Neural cell (in vitro differentiated cells): ENCODE results near the gene GRIA2. TPM values are rescaled to one million over a fixed set of nuclear protein-coding genes. Genes with fewer than 3 reads are reported as not detected.

ENCODE experiments used
- H2AFZ ChIP-seq: fragments of 200-600, 300-800 bp; sonication (generic), shearing (Covaris generic); 2 replicates; pipeline ENCODE4 v1.6.0; 2014; ENCODE audit warnings: low read depth, mild to moderate bottlenecking, antibody characterized with exemption, low read length, moderate library complexity
- H3F3A ChIP-seq: fragments of 200-600 bp; shearing (Covaris generic); 2 replicates; pipeline ENCODE4 v1.6.1; 2016; ENCODE audit warnings: mild to moderate bottlenecking, moderate library complexity, mixed read lengths, antibody characterized with exemption, low read length; ENCODE audit not compliant: insufficient read depth, poor library complexity, severe bottlenecking
- H3K27ac ChIP-seq: fragments of 200-600, 300-800 bp; sonication (generic), shearing (Covaris generic); 2 replicates; pipeline ENCODE4 v1.5.1; 2014; ENCODE audit warnings: mild to moderate bottlenecking, low read length, moderate library complexity
- H3K27me3 ChIP-seq: fragments of 300-800, 200-600 bp; sonication (generic), shearing (Covaris generic); 2 replicates; pipeline ENCODE4 v1.6.0; 2014; ENCODE audit warnings: mild to moderate bottlenecking, low read depth, low read length, moderate library complexity; ENCODE audit not compliant: insufficient read depth
- H3K36me3 ChIP-seq: fragments of 300-800, 200-600 bp; sonication (generic), shearing (Covaris generic); 2 replicates; pipeline ENCODE4 v1.5.1; 2014; ENCODE audit warnings: mild to moderate bottlenecking, antibody characterized with exemption, low read length, moderate library complexity; ENCODE audit not compliant: insufficient read depth
- H3K4me2 ChIP-seq: fragments of 300-800, 200-600 bp; sonication (generic), shearing (Covaris generic); 2 replicates; pipeline ENCODE4 v1.6.0; 2014; ENCODE audit warnings: mild to moderate bottlenecking, low read length
- H3K4me3 ChIP-seq: fragments of 300-800, 200-600 bp; sonication (generic), shearing (Covaris generic); 2 replicates; pipeline ENCODE4 v1.5.1; 2014; ENCODE audit warnings: mild to moderate bottlenecking, low read length, moderate library complexity
- H3K79me2 ChIP-seq: fragments of 200-600 bp; shearing (Covaris generic); replicated peaks from 2 replicates; pipeline ENCODE4 v1.6.0; 2014; ENCODE audit warnings: mild to moderate bottlenecking, low read length, moderate library complexity; ENCODE audit not compliant: insufficient read depth
- H3K9ac ChIP-seq: fragments of 300-800, 200-600 bp; sonication (generic), shearing (Covaris generic); 2 replicates; pipeline ENCODE4 v1.6.1; 2016; ENCODE audit warnings: mild to moderate bottlenecking, low read length, mixed read lengths
- H3K9me2 ChIP-seq: fragments of 200-600 bp; shearing (Covaris generic); 2 replicates; pipeline ENCODE4 v1.6.1; 2016; ENCODE audit warnings: mild to moderate bottlenecking, low read length, mixed read lengths; ENCODE audit not compliant: insufficient read depth
- H3K9me3 ChIP-seq: fragments of 200-600, 300-800 bp; sonication (generic), shearing (Covaris generic); 2 replicates; pipeline ENCODE4 v1.6.1; 2016; ENCODE audit warnings: mild to moderate bottlenecking, mixed run types, low read length, moderate library complexity, mixed read lengths
- H4K20me1 ChIP-seq: fragments of 200-600 bp; shearing (Covaris generic); 2 replicates; pipeline ENCODE4 v1.6.1; 2016; ENCODE audit warnings: mild to moderate bottlenecking, mixed run types; ENCODE audit not compliant: insufficient read depth
- EP300 ChIP-seq: fragments of 450-650 bp; conservative IDR thresholded peaks from 2 replicates; pipeline ENCODE4 v1.6.1; 2014; ENCODE audit warnings: antibody characterized with exemption, mild to moderate bottlenecking, moderate library complexity; ENCODE audit not compliant: poor library complexity, severe bottlenecking
- EZH2 ChIP-seq: fragments of 200-600, 300-800 bp; shearing (Covaris generic), sonication (generic); IDR thresholded peaks from 2 replicates; pipeline ENCODE4 v1.6.1; 2014; ENCODE audit warnings: antibody characterized with exemption, low read length, borderline replicate concordance, mild to moderate bottlenecking; ENCODE audit not compliant: insufficient read depth, poor library complexity, severe bottlenecking
- MXI1 ChIP-seq: fragments of 450-650 bp; conservative IDR thresholded peaks from 2 replicates; pipeline ENCODE4 v1.6.1; 2014; ENCODE audit warnings: antibody characterized with exemption, mild to moderate bottlenecking; ENCODE audit not compliant: poor library complexity, severe bottlenecking
- POLR2AphosphoS5 ChIP-seq: IDR thresholded peaks from 2 replicates; pipeline ENCODE4 v1.6.1; 2012
- RAD21 ChIP-seq: fragments of 450-650 bp; conservative IDR thresholded peaks from 2 replicates; pipeline ENCODE4 v1.6.1; 2014; ENCODE audit warnings: antibody characterized with exemption, mild to moderate bottlenecking, moderate library complexity
- SMC3 ChIP-seq: fragments of 450-650 bp; conservative IDR thresholded peaks from 2 replicates; pipeline ENCODE4 v1.6.1; 2014; ENCODE audit warnings: antibody characterized with exemption, mild to moderate bottlenecking, moderate library complexity; ENCODE audit not compliant: poor library complexity
- TAF1 ChIP-seq: IDR thresholded peaks from 2 replicates; pipeline ENCODE4 v1.6.1; 2012; ENCODE audit warnings: low read depth
- polyA plus RNA-seq: library from polyadenylated mRNA; depleted of rRNA; stranded (reverse); fragments of >200 nt; gene quantifications from 2 replicates; pipeline ENCODE4 v1.2.3, GENCODE V29; 2014
- TF ChIP-seq, protein P1 (sequence below): IDR thresholded peaks from 2 replicates; pipeline ENCODE4 v1.6.1; 2012; ENCODE audit warnings: borderline replicate concordance
- TF ChIP-seq, protein P2 (sequence below): fragments of 450-650 bp; IDR thresholded peaks from 2 replicates; pipeline ENCODE4 v1.5.1; 2014; ENCODE audit warnings: antibody characterized with exemption, mild to moderate bottlenecking, moderate library complexity; ENCODE audit not compliant: poor library complexity, severe bottlenecking

GRIA2 gene
- polyA plus RNA-seq, 1 donor from 2014 or later, result 823 TPM

DNA sequence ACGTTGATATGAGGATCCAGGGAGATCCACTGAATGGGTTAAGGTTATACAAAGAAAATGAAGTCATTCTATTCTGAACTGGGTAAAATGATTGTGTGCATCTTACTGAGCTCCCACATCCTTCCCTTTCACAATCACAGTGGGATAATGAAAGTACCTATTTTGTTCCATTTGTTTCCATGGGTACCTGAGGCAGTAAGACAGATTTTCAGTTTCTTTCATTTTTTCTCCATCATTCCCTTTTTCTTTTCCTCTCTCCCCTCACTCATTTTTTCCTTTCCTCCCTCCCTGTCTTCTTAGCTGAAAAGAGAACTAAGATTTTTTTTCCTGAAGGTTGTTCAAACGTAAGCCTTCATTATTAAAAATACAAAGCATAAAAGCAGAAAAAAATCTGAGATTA, 4.6 kb downstream of the GRIA2 start:
- peaks cover 10% of the 10 kb centered on the region for H3F3A ChIP-seq
- H3K9me2 ChIP-seq, result no peaks in the 10 kb centered on the region
- no peaks in the 10 kb centered on the region for H3K27me3 ChIP-seq
- peaks cover 95% of the 10 kb centered on the region for H3K79me2 ChIP-seq
- no peak overlapping the region for H2AFZ ChIP-seq
- peak overlapping the region; percentile 94 for H3K4me2 ChIP-seq
- no peak for TF ChIP-seq MXI1
- peak; percentile 77 for TF ChIP-seq POLR2AphosphoS5
- no peak for TF ChIP-seq EZH2
- TF ChIP-seq RAD21, result peak; percentile 31
- no peak for TF ChIP-seq TAF1
- TF ChIP-seq, protein P1, sequence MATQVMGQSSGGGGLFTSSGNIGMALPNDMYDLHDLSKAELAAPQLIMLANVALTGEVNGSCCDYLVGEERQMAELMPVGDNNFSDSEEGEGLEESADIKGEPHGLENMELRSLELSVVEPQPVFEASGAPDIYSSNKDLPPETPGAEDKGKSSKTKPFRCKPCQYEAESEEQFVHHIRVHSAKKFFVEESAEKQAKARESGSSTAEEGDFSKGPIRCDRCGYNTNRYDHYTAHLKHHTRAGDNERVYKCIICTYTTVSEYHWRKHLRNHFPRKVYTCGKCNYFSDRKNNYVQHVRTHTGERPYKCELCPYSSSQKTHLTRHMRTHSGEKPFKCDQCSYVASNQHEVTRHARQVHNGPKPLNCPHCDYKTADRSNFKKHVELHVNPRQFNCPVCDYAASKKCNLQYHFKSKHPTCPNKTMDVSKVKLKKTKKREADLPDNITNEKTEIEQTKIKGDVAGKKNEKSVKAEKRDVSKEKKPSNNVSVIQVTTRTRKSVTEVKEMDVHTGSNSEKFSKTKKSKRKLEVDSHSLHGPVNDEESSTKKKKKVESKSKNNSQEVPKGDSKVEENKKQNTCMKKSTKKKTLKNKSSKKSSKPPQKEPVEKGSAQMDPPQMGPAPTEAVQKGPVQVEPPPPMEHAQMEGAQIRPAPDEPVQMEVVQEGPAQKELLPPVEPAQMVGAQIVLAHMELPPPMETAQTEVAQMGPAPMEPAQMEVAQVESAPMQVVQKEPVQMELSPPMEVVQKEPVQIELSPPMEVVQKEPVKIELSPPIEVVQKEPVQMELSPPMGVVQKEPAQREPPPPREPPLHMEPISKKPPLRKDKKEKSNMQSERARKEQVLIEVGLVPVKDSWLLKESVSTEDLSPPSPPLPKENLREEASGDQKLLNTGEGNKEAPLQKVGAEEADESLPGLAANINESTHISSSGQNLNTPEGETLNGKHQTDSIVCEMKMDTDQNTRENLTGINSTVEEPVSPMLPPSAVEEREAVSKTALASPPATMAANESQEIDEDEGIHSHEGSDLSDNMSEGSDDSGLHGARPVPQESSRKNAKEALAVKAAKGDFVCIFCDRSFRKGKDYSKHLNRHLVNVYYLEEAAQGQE, result peak; percentile 85
- TF ChIP-seq SMC3, result no peak
- peak; percentile 72 for TF ChIP-seq EP300
- TF ChIP-seq, protein P2, sequence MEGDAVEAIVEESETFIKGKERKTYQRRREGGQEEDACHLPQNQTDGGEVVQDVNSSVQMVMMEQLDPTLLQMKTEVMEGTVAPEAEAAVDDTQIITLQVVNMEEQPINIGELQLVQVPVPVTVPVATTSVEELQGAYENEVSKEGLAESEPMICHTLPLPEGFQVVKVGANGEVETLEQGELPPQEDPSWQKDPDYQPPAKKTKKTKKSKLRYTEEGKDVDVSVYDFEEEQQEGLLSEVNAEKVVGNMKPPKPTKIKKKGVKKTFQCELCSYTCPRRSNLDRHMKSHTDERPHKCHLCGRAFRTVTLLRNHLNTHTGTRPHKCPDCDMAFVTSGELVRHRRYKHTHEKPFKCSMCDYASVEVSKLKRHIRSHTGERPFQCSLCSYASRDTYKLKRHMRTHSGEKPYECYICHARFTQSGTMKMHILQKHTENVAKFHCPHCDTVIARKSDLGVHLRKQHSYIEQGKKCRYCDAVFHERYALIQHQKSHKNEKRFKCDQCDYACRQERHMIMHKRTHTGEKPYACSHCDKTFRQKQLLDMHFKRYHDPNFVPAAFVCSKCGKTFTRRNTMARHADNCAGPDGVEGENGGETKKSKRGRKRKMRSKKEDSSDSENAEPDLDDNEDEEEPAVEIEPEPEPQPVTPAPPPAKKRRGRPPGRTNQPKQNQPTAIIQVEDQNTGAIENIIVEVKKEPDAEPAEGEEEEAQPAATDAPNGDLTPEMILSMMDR, result no peak
- peak overlapping the region; percentile 94 for H3K27ac ChIP-seq
- peak overlapping the region; percentile 96 for H3K9ac ChIP-seq
- no peaks in the 10 kb centered on the region for H4K20me1 ChIP-seq
- H3K9me3 ChIP-seq, result no peaks in the 10 kb centered on the region
- H3K36me3 ChIP-seq, result no peaks in the 10 kb centered on the region
- H3K4me3 ChIP-seq, result peak overlapping the region; percentile 71

DNA sequence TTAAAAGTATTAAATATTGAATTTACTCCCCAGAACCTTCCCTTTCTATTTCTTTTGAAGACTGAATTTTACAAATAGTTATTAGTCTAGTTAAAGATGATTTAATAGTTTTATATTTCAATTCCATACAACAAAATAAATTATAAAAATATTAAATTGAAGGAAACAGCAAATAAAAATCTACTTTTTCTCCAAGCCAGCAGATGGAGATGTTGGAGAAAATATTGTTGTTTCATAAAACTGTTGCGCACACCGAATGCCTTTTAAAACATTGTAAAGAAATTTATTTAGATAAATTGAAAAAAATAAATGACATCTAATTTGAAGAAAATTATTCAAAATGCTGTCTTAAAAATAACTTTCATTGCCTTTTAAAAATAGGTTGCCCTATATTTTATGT, 5.5 kb downstream of the GRIA2 start:
- Histone ChIP-seq H3K27me3 (no peaks in the 10 kb centered on the region), H3K4me3 (peak overlapping the region; percentile 71), H2AFZ (no peak overlapping the region)

More for the DNA sequence above, 5.5 kb downstream of the GRIA2 start:
- Histone ChIP-seq H3K36me3 (no peaks in the 10 kb centered on the region), H3F3A (peaks cover 9% of the 10 kb centered on the region), H3K79me2 (peaks cover 100% of the 10 kb centered on the region), H3K9me3 (no peaks in the 10 kb centered on the region), H3K9me2 (no peaks in the 10 kb centered on the region), H3K9ac (peak overlapping the region; percentile 96), H3K27ac (peak overlapping the region; percentile 94), H3K4me2 (peak overlapping the region; percentile 94), H4K20me1 (no peaks in the 10 kb centered on the region)
- TF ChIP-seq, protein P2, result peak; percentile 47
- TF ChIP-seq RAD21 (peak; percentile 50), TAF1 (no peak), EP300 (no peak), POLR2AphosphoS5 (no peak), MXI1 (no peak)
- TF ChIP-seq, protein P1, result no peak
